ENCODE data around the gene RALGPS2.

Gene RALGPS2

DNA sequence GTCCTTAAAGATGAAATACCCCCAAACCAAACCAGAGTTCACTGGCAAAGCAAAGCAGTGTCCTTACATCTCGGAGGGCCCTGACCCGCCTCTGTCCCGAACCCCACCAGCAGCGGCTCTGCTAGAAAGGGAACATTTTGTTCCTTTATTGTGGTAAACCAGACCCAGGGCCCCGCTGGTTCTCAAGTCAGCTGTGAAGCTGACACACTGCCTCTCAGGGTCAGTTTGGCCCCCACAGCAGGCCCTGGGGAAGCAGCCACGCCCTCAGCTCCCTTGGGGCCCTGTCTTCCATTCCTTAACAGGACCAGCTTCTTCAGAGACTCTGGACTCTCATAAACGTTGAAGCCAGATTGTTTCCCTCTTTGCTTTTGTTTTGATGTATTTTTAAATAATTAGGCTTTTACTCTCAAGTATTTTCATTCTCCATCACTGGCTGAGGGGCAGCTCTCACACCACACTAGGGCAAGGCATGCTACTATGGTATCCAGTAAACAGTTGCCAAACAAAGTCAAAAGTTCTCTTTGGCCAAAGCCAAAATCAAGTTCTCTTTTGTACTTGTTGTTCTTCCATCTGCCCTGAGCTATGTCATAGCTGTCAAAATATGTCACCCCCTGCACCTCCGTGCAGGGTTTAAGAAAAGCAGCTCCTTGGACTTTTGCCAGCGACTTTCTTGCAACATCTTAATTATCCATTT, 207.0 kb downstream of the RALGPS2 start:
- DNase-seq (ENCODE audit: low read depth, low spot score), result no peak
- no peaks in the 10 kb centered on the region; the same call in 1 of the 2 replicates for H3K9me3 ChIP-seq (ENCODE audit: control insufficient read depth, insufficient read depth, low read length)
- WGBS (ENCODE audit: insufficient coverage, insufficient read length), result no CpG with 5 or more reads among the region's 9 CpGs
- H3K27ac ChIP-seq (ENCODE audit: low read length), result no peak overlapping the region
- no peaks in the 10 kb centered on the region for H3K36me3 ChIP-seq (ENCODE audit: control insufficient read depth, insufficient read depth, low read length)
- no peaks in the 10 kb centered on the region for H3K27me3 ChIP-seq (ENCODE audit: control insufficient read depth, insufficient read depth, low read length)
- H3K4me1 ChIP-seq (ENCODE audit: control insufficient read depth, insufficient read depth, low read length), result no peaks in the 10 kb centered on the region; the same call in 1 of the 2 replicates
- H3K4me3 ChIP-seq (ENCODE audit: low read length), result no peak overlapping the region

GRCh38 chr1:178932552-178932906, 207.5 kb downstream of the RALGPS2 start:
- Histone ChIP-seq H3K27ac (ENCODE audit: low read length) (no peak overlapping the region), H3K4me3 (ENCODE audit: low read length) (no peak overlapping the region), H3K36me3 (ENCODE audit: control insufficient read depth, insufficient read depth, low read length) (no peaks in the 10 kb centered on the region), H3K9me3 (ENCODE audit: control insufficient read depth, insufficient read depth, low read length) (no peaks in the 10 kb centered on the region; the same call in 1 of the 2 replicates), H3K27me3 (ENCODE audit: control insufficient read depth, insufficient read depth, low read length) (no peaks in the 10 kb centered on the region), H3K4me1 (ENCODE audit: control insufficient read depth, insufficient read depth, low read length) (no peaks in the 10 kb centered on the region; the same call in 1 of the 2 replicates)
- whole genome bisulfite sequencing (ENCODE audit: insufficient coverage, insufficient read length), result no CpG with 5 or more reads among the region's 4 CpGs
- no peak for DNase-seq (ENCODE audit: low read depth, low spot score)

DNA sequence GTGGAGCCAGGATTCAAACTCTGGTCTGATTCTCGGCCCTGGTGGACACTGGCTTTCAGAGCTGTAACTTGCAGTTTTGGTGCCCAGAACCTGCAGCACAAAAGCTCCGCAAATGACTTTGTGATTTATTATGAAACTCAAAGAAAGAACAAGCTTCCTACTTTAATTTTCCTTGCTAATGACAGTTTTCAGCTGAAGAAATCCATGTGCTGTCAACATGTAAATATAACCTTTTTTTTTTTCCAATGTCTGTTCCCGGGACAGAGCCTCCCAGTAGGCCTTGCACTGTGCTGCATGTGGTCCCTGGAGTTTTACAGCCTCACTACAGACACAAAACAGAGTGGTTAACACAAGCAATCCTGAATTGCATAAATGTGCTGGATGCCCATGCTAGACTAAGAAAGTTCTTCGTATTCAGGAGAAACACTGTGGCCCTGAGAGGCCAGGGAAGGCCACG, 208.1 kb downstream of the RALGPS2 start:
- Histone ChIP-seq H3K9me3 (ENCODE audit: control insufficient read depth, insufficient read depth, low read length) (no peaks in the 10 kb centered on the region; the same call in 1 of the 2 replicates), H3K27me3 (ENCODE audit: control insufficient read depth, insufficient read depth, low read length) (no peaks in the 10 kb centered on the region), H3K27ac (ENCODE audit: low read length) (no peak overlapping the region), H3K4me3 (ENCODE audit: low read length) (no peak overlapping the region), H3K36me3 (ENCODE audit: control insufficient read depth, insufficient read depth, low read length) (no peaks in the 10 kb centered on the region), H3K4me1 (ENCODE audit: control insufficient read depth, insufficient read depth, low read length) (no peaks in the 10 kb centered on the region)
- no CpG with 5 or more reads among the region's 5 CpGs for WGBS (ENCODE audit: insufficient coverage, insufficient read length)
- DNase-seq (ENCODE audit: low read depth, low spot score), result no peak

DNA sequence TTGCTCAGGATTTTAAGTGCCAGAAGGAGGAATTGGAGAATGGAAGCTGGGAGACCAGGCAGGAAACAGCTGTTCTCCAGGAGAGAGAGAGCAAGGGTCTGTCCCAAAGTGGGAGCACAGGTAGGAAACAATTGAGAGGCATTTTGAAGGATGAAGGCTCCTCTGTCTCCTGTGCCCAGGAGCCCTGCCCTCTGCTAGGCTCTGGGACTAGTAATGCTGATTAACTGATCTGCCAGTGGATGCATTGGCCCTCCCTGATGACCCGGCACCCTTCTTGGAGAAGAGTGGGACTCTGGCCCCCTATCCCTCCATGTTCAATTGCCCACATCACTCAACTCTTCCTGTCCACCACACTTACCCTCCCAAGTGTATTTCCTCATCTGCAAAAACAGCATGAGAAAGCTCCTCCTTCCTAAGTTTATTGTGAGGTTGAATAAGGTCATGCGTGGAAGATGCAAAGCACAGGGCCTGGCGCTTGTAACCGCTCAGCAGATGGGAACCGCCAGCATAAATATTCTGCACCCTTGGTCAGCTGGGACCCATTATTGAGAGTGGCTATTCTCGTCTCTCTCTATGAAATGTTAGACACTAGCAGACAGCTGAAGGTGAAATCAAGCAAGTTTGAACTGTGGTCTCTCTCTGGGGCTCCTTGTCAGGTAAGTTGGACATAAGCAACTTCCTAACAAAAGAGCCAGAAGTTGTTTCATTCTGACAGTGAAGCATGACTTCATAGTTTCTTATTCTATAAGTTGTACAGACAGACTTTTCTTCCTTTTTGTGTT, 208.9 kb downstream of the RALGPS2 start:
- Histone ChIP-seq H3K27me3 (ENCODE audit: control insufficient read depth, insufficient read depth, low read length) (no peaks in the 10 kb centered on the region), H3K4me1 (ENCODE audit: control insufficient read depth, insufficient read depth, low read length) (no peaks in the 10 kb centered on the region), H3K4me3 (ENCODE audit: low read length) (no peak overlapping the region), H3K36me3 (ENCODE audit: control insufficient read depth, insufficient read depth, low read length) (no peaks in the 10 kb centered on the region), H3K9me3 (ENCODE audit: control insufficient read depth, insufficient read depth, low read length) (no peaks in the 10 kb centered on the region; the same call in 1 of the 2 replicates), H3K27ac (ENCODE audit: low read length) (no peak overlapping the region)
- WGBS (ENCODE audit: insufficient coverage, insufficient read length), result no CpG with 5 or more reads among the region's 6 CpGs
- DNase-seq (ENCODE audit: low read depth, low spot score), result no peak

DNA sequence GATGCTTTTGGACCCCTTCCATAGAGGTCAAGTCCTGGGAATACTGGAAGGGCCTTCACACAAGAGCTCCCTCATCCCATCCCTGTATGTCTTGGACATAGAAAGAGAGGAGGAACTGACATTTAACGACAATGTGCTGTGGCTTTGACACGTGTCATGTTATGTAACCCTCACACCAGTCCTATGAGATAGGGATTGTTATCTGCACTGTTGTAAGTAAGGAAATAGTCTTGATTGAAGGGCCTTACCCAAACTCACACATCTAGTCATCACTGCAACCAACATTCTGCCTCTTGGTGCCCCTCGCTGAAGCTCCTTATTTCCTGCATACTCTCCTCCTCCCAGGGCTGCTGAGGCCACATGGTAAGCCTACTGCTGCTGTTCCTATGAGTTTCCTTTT, 209.5 kb downstream of the RALGPS2 start:
- no peaks in the 10 kb centered on the region for H3K36me3 ChIP-seq (ENCODE audit: control insufficient read depth, insufficient read depth, low read length)
- H3K4me3 ChIP-seq (ENCODE audit: low read length), result no peak overlapping the region
- DNase-seq (ENCODE audit: low read depth, low spot score), result no peak
- H3K4me1 ChIP-seq (ENCODE audit: control insufficient read depth, insufficient read depth, low read length), result 0 out of 2 replicates have a peak, but pooled peaks cover 1% of the 10 kb centered on the region
- H3K27ac ChIP-seq (ENCODE audit: low read length), result no peak overlapping the region
- no peaks in the 10 kb centered on the region; the same call in 1 of the 2 replicates for H3K9me3 ChIP-seq (ENCODE audit: control insufficient read depth, insufficient read depth, low read length)
- no CpG with 5 or more reads among the region's 3 CpGs for WGBS (ENCODE audit: insufficient coverage, insufficient read length)
- no peaks in the 10 kb centered on the region for H3K27me3 ChIP-seq (ENCODE audit: control insufficient read depth, insufficient read depth, low read length)

- Histone ChIP-seq H3K4me3 (ENCODE audit: low read length) (no peak overlapping the region), H3K27ac (ENCODE audit: low read length) (no peak overlapping the region), H3K36me3 (ENCODE audit: control insufficient read depth, insufficient read depth, low read length) (no peaks in the 10 kb centered on the region), H3K9me3 (ENCODE audit: control insufficient read depth, insufficient read depth, low read length) (no peaks in the 10 kb centered on the region; the same call in 1 of the 2 replicates), H3K27me3 (ENCODE audit: control insufficient read depth, insufficient read depth, low read length) (no peaks in the 10 kb centered on the region), H3K4me1 (ENCODE audit: control insufficient read depth, insufficient read depth, low read length) (0 out of 2 replicates have a peak, but pooled peaks cover 1% of the 10 kb centered on the region)
- WGBS (ENCODE audit: insufficient coverage, insufficient read length), result no CpG with 5 or more reads among the region's 5 CpGs
- DNase-seq (ENCODE audit: low read depth, low spot score), result no peak
Observed at GRCh38 chr1:178935610-178936009, 210.6 kb downstream of the RALGPS2 start.

DNA sequence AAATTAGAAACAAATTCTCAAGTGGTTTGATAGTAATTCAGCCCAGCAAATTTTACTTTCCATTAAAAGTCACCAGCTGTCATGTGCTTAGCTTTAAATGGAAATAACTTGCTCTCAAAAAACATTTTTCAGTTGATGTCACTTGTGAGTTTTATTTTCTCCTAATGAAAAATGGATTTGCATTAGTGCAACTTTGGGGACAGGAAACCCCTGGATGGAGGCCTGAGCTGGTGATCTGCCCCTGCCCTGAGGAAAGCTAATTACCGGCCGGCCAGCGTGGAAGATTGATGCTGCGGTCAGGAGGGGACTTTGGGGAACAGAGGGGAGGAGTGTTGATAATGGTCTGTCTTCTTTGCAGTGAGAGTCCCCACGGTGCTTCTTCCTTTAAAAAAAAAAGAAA, 212.7 kb downstream of the RALGPS2 start:
- Histone ChIP-seq H3K4me3 (ENCODE audit: low read length) (no peak overlapping the region), H3K27ac (ENCODE audit: low read length) (no peak overlapping the region), H3K36me3 (ENCODE audit: control insufficient read depth, insufficient read depth, low read length) (no peaks in the 10 kb centered on the region), H3K4me1 (ENCODE audit: control insufficient read depth, insufficient read depth, low read length) (peaks cover 1% of the 10 kb centered on the region; the same call in 1 of the 2 replicates), H3K27me3 (ENCODE audit: control insufficient read depth, insufficient read depth, low read length) (no peaks in the 10 kb centered on the region), H3K9me3 (ENCODE audit: control insufficient read depth, insufficient read depth, low read length) (no peaks in the 10 kb centered on the region; the same call in 1 of the 2 replicates)
- no CpG with 5 or more reads among the region's 5 CpGs for WGBS (ENCODE audit: insufficient coverage, insufficient read length)
- DNase-seq (ENCODE audit: low read depth, low spot score), result no peak

- H3K27ac ChIP-seq (ENCODE audit: low read length), result no peak overlapping the region
- no peaks in the 10 kb centered on the region for H3K27me3 ChIP-seq (ENCODE audit: control insufficient read depth, insufficient read depth, low read length)
- no peak for DNase-seq (ENCODE audit: low read depth, low spot score)
- no peaks in the 10 kb centered on the region; the same call in 1 of the 2 replicates for H3K9me3 ChIP-seq (ENCODE audit: control insufficient read depth, insufficient read depth, low read length)
- no peak overlapping the region; the same call in 1 of the 2 replicates for H3K4me3 ChIP-seq (ENCODE audit: low read length)
- no peaks in the 10 kb centered on the region for H3K36me3 ChIP-seq (ENCODE audit: control insufficient read depth, insufficient read depth, low read length)
- peaks cover 1% of the 10 kb centered on the region; the same call in 1 of the 2 replicates for H3K4me1 ChIP-seq (ENCODE audit: control insufficient read depth, insufficient read depth, low read length)
- no CpG with 5 or more reads among the region's 11 CpGs for WGBS (ENCODE audit: insufficient coverage, insufficient read length)
Observed at GRCh38 chr1:178938101-178938958, 213.3 kb downstream of the RALGPS2 start.

DNA sequence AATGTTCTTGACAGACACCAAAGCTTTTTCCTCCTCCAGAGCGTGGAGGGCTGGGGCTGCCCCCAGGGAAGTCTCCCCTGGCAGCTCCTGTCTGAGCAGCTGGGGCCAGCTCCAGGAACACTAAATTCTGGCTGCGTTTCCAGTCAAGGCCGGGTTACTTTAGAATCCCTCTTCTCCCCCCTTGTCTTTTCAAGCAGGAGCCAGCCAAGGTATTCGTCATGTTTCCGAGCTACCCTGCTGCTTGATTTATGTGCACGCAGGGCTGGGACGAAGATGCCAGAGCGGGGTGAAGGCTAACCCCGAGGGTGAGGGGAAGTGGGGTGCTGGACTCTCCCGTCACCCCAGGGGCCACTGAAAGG, 213.9 kb downstream of the RALGPS2 start:
- H3K36me3 ChIP-seq (ENCODE audit: control insufficient read depth, insufficient read depth, low read length), result no peaks in the 10 kb centered on the region
- H3K9me3 ChIP-seq (ENCODE audit: control insufficient read depth, insufficient read depth, low read length), result no peaks in the 10 kb centered on the region; the same call in 1 of the 2 replicates
- H3K27me3 ChIP-seq (ENCODE audit: control insufficient read depth, insufficient read depth, low read length), result no peaks in the 10 kb centered on the region
- no peak overlapping the region for H3K27ac ChIP-seq (ENCODE audit: low read length)
- no peak overlapping the region for H3K4me3 ChIP-seq (ENCODE audit: low read length)
- DNase-seq (ENCODE audit: low read depth, low spot score), result no peak
- H3K4me1 ChIP-seq (ENCODE audit: control insufficient read depth, insufficient read depth, low read length), result peaks cover 1% of the 10 kb centered on the region; the same call in 1 of the 2 replicates
- no CpG with 5 or more reads among the region's 10 CpGs for WGBS (ENCODE audit: insufficient coverage, insufficient read length)

All from iPS DF 6.9 (cell line).